Dendritic cell treated with granulocyte-macrophage colony-stimulating factor and Interleukin-4, amounts not matched to agents 40 ng/mL and 50 ng/mL, for 4 days (primary cell): ENCODE measurements around the gene RCOR1.

Source experiments
- H3K27ac Mint-ChIP-seq: one replicate; pipeline ENCODE4 v1.8.0; 2022; ENCODE audit warnings: mild to moderate bottlenecking, mixed read lengths
- H3K27me3 Mint-ChIP-seq: one replicate; pipeline ENCODE4 v1.8.0; 2022; ENCODE audit warnings: mild to moderate bottlenecking, mixed read lengths
- H3K36me3 Mint-ChIP-seq: one replicate; pipeline ENCODE4 v1.8.0; 2022; ENCODE audit warnings: low read depth, mixed read lengths
- H3K4me1 Mint-ChIP-seq: one replicate; pipeline ENCODE4 v1.8.0; 2022; ENCODE audit warnings: low read depth, mixed read lengths
- H3K4me3 Mint-ChIP-seq: one replicate; pipeline ENCODE4 v1.8.0; 2022; ENCODE audit warnings: mild to moderate bottlenecking, moderate library complexity, mixed read lengths
- H3K9me3 Mint-ChIP-seq: one replicate; pipeline ENCODE4 v1.8.0; 2022; ENCODE audit warnings: mixed read lengths
- intact Hi-C: fragments of 100-400 bp; cut with micrococcal nuclease; formaldehyde crosslinking; loops from one replicate; pipeline ENCODE4 v1.15.0; 2022

RCOR1 gene

DNA sequence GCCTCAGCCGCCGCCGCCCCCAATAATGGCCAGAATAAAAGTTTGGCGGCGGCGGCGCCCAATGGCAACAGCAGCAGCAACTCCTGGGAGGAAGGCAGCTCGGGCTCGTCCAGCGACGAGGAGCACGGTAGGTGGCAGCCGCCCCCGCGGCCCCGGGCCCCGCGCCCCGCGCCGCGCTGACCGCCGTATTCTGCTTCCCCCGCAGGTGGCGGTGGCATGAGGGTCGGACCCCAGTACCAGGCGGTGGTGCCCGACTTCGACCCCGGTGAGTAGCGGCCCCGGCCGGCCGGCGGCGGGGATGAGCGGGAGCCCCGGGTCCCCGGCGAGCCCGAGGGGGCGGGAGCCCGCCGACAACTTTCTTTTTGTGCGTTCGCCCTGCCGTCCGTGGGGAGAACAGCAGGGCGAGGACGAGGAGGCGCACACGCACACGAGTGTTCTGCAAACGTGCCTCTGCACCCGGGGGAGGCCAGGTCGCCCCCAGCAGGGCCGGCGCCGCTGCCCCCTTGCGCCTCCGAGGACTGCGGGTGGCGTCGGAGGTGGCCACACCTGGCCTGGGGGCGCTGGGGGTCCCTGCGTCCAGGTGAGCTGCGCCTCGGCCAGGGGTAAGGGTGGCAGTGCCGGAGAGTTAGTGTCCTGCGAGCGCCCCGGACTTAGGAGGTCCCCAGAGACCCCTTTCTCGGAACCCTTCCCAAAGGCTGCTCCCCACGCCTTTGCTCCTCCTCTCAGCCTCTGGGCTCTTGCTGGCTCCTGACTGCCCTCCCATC lies 794 bp downstream of the RCOR1 start:
- no peaks in the 10 kb centered on the region for H3K9me3 Mint-ChIP-seq
- peaks cover 52% of the 10 kb centered on the region for H3K36me3 Mint-ChIP-seq
- H3K27me3 Mint-ChIP-seq: peaks cover 8% of the 10 kb centered on the region
- intact Hi-C loops: loop anchor here (2.0 to 5.0 kb wide), 5 partner anchors 34 to 184 kb away; partner anchors contain the start of gene TRAF3
- H3K27ac Mint-ChIP-seq: peak overlapping the region; percentile 91
- H3K4me1 Mint-ChIP-seq: peaks cover 35% of the 10 kb centered on the region
- H3K4me3 Mint-ChIP-seq: peak overlapping the region; percentile 96

DNA sequence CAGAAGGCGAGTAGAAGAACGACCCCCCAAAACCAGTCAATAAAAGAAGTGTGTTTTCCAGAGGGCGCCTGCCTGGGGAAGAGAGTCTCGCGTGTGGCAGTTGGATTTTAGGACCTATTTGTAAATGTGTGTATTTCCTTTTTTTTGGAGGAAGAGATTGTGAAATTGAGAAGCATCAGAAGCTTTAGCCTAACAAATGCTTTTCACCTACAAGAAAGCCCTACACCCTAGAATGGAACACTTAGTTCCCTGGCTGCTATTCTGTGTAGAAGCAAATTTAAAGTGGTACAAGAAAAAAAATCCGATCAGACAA lies 1.3 kb downstream of the RCOR1 start:
- intact Hi-C loops: loop anchor here (2.0 to 5.0 kb wide), 5 partner anchors 34 to 184 kb away; partner anchors contain the start of gene TRAF3
- peaks cover 8% of the 10 kb centered on the region for H3K27me3 Mint-ChIP-seq
- H3K9me3 Mint-ChIP-seq: no peaks in the 10 kb centered on the region
- peak overlapping the region; percentile 91 for H3K27ac Mint-ChIP-seq
- peaks cover 57% of the 10 kb centered on the region for H3K36me3 Mint-ChIP-seq
- H3K4me1 Mint-ChIP-seq: peaks cover 36% of the 10 kb centered on the region
- peak overlapping the region; percentile 96 for H3K4me3 Mint-ChIP-seq

DNA sequence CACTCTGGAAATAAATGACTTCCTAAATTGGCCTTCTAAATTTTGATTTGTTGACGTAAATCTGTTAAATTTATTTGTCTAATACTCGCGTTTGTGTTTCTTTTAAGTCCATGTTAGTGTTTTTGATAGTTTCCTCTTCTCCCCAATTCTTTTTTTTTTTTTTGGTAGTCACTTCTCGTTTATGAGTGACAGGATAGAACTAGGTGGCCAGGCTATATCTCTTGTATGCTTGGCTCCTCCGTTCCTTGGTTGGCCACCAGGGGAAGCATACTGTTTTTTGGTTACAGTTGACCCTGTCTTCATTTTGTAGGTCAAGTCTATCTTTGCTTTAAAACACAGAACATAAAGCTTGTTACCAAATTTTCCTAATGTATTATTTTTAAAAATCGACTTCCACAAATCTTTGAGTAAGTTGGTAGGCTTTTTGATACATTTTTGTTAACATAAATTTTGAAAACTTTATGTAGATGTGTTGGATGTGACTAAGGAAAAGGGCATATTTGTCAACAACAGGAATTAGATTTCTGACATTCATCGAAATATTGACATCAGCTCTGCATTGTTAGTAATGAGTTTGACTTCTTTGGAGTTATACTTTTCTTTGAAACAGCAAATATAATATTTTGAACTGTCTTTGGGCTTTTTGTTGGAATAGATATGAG lies 2.2 kb downstream of the RCOR1 start:
- Mint-ChIP-seq H3K4me3 (peak overlapping the region; percentile 96), H3K9me3 (no peaks in the 10 kb centered on the region), H3K4me1 (peaks cover 41% of the 10 kb centered on the region), H3K27ac (peak overlapping the region; percentile 91), H3K27me3 (peaks cover 7% of the 10 kb centered on the region), H3K36me3 (peaks cover 66% of the 10 kb centered on the region)
- intact Hi-C loops: loop anchor here (5.0 kb wide), 5 partner anchors 33 to 183 kb away; partner anchors contain the start of gene TRAF3

DNA sequence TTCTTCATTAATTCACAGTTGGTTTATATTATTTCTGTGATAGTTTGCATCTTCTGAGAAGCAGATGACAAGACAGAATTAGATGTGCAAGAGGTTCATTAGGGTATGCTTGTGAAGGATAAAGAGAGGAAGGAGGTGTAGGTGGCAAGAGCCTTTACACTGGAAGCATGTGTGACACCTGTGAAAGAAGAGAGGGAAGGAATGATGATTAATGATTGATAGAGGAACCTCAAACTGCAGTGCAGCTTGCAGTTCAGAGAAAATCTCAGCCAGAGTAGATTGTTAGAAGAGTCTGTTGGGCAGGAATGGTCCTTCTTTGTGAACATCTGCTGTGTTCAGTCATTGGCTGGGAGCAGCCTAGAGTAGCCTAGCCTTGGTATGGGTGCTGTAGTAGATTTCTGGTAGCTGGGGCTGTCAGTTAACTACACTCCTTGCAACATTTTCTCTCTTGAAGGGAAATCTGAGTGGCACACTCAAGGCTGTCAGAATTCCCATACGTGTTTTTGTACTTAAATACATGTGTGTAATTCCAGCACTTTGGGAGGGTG lies 9.0 kb downstream of the RCOR1 start:
- Mint-ChIP-seq H3K36me3 (peaks cover 61% of the 10 kb centered on the region), H3K4me1 (peaks cover 41% of the 10 kb centered on the region), H3K4me3 (no peak overlapping the region), H3K9me3 (no peaks in the 10 kb centered on the region), H3K27ac (no peak overlapping the region), H3K27me3 (no peaks in the 10 kb centered on the region)
- intact Hi-C loops: no loop called here

DNA sequence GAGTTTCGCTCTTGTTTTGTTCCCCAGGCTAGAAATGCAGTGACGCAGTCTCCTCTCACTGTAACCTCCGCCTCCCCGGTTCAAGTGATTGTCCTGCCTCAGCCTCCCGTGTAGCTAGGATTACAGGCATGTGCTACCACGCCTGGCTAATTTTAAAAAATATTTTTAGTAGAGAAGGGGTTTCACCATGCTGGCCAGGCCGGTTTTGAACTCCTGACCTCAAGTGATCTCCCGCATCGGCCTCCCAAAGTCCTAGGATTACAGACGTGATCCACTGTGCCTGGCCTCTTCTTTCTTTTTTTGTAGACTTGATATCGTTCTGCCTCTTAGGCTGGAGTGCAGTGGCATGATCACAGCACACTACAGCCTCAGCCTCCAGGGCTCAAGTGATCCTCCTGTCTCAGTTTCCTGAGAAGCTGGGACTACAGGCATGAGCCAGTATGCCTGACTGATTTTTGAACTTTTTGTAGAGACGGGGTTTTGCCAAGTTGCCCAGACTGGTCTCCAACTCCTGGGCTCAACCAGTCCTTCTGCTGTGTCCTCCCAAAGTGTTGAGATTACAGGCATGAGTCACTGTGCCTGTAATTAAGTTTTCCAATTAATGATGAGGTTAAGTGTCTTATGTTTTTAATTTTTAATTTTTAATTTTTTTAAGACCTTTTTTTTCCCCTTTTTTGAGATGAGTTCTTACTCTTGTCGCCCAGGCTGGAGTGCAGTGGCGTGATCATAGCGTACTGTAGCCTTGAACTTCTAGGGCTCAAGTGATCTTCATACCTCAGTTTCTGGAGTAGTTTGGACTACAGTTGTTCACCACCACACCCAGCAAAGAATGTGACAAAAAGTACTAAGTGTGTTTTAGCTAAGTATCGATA lies 10.2 kb downstream of the RCOR1 start:
- no peaks in the 10 kb centered on the region for H3K9me3 Mint-ChIP-seq
- H3K4me1 Mint-ChIP-seq: peaks cover 39% of the 10 kb centered on the region
- no peak overlapping the region for H3K4me3 Mint-ChIP-seq
- no peaks in the 10 kb centered on the region for H3K27me3 Mint-ChIP-seq
- intact Hi-C loops: no loop called here
- no peak overlapping the region for H3K27ac Mint-ChIP-seq
- peaks cover 56% of the 10 kb centered on the region for H3K36me3 Mint-ChIP-seq

DNA sequence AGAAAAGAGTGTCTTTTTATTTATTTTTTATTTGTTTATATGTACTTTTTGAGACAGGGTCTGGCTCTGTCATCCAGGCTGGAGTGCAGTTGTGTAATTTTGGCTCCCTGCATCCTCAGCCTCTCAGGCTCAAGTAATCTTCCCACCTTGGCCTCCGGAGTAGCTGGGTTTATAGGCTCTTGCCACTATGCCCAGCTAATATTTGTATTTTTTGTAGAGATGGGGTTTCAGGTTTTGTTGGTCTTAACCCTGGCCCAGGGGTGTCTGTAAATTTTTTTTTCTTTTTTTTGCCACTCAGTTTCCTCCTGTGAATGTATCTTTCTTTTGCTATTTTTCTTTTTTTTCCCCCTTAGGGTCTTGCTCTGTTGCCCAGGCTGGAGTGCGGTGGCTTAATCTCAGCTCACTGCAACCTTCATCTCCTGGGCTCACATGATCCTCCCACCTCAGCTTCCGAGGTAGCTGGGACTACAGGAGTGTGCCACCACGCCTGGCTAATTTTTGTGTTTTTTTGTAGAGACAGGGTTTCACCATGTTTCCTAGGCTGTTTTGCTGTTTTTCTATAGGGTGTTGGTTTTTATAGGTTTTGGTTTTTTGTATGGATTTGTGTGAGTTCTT lies 11.0 kb downstream of the RCOR1 start:
- intact Hi-C loops: no loop called here
- H3K9me3 Mint-ChIP-seq: no peaks in the 10 kb centered on the region
- H3K27ac Mint-ChIP-seq: no peak overlapping the region
- H3K36me3 Mint-ChIP-seq: peaks cover 54% of the 10 kb centered on the region
- no peaks in the 10 kb centered on the region for H3K27me3 Mint-ChIP-seq
- peaks cover 39% of the 10 kb centered on the region for H3K4me1 Mint-ChIP-seq
- no peak overlapping the region for H3K4me3 Mint-ChIP-seq

DNA sequence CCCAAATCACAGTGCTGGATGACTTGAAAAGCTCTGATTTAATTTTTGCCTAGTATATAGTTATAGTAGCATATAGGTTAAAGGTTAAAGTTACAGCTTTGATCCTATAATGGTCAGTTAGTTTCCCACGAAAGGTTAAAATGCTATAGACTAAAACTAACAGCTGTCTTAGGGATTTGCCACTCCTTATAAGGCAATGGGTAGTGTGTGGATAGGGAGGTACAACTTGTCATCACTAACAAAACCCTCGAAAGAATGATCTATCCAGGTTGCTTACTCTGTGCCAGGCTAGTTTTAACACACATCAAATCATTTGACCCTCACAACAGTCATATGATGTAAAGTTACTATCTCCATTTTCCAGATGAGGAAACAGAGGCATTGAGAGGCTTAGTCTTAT lies 11.7 kb downstream of the RCOR1 start:
- intact Hi-C loops: no loop called here
- H3K4me1 Mint-ChIP-seq: peaks cover 35% of the 10 kb centered on the region
- H3K27me3 Mint-ChIP-seq: no peaks in the 10 kb centered on the region
- H3K27ac Mint-ChIP-seq: no peak overlapping the region
- H3K9me3 Mint-ChIP-seq: no peaks in the 10 kb centered on the region
- peaks cover 50% of the 10 kb centered on the region for H3K36me3 Mint-ChIP-seq
- no peak overlapping the region for H3K4me3 Mint-ChIP-seq

DNA sequence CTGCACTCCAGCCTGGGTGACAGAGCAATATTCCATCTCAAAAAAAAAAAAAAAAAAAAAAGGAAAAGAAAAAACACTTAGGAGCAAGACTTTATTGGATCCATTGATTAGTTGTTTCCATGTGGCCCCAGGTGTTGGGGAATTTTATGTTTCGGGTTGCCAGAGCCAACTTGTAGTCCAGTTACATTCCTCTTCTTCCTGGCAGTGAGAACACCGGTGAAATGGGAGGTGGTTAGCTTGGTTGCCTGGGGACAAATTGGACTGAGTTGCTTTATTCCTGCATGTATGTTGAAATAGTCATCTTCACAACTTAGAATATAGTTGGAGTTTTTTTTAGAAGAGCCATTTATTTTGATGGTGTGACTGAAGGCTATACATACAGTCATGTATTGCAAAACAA lies 12.6 kb downstream of the RCOR1 start:
- no peak overlapping the region for H3K4me3 Mint-ChIP-seq
- H3K4me1 Mint-ChIP-seq: peaks cover 40% of the 10 kb centered on the region
- no peak overlapping the region for H3K27ac Mint-ChIP-seq
- peaks cover 51% of the 10 kb centered on the region for H3K36me3 Mint-ChIP-seq
- intact Hi-C loops: no loop called here
- H3K27me3 Mint-ChIP-seq: no peaks in the 10 kb centered on the region
- no peaks in the 10 kb centered on the region for H3K9me3 Mint-ChIP-seq

DNA sequence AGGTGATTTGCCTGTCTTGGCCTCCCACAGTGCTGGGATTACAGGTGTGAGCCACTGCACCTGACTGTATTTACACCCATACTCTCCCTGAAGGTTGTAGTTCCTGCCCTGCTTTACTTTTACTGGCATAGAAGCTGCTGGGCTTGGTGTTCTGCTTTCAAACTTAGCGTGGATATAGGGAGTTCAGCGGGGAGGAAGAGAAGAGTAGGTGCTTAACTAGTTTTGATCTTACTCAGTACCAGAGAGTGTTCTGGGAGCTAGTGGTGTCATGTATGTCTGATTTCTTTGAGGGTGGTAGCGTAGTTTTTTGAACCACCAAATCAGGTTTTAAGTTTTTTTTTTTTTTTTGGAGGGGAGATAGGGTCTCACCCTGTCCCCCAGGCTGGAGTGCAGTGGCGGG lies 13.8 kb downstream of the RCOR1 start:
- Mint-ChIP-seq H3K9me3 (no peaks in the 10 kb centered on the region), H3K4me1 (peaks cover 45% of the 10 kb centered on the region), H3K27me3 (no peaks in the 10 kb centered on the region), H3K27ac (no peak overlapping the region), H3K36me3 (peaks cover 47% of the 10 kb centered on the region), H3K4me3 (no peak overlapping the region)
- intact Hi-C loops: no loop called here

DNA sequence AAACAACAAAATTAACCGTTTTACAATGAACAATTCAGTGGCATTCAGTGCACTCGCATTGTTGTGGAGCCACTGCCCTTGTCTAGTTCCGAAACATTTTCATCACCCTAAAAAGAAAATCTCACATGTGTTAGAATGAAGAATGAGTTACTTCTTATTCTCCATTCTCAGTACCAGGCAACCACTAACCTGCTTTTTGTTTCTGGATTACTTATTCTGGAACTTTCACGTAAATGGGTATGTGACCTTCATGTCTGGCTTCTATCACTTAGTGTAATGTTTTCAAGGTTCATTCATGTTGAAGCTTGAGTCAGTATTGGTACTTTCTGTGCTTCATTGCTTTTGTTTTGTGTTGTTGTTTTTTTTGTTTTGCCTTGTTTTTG lies 15.6 kb downstream of the RCOR1 start:
- no peaks in the 10 kb centered on the region for H3K27me3 Mint-ChIP-seq
- no peak overlapping the region for H3K4me3 Mint-ChIP-seq
- intact Hi-C loops: no loop called here
- no peaks in the 10 kb centered on the region for H3K9me3 Mint-ChIP-seq
- peaks cover 41% of the 10 kb centered on the region for H3K4me1 Mint-ChIP-seq
- no peak overlapping the region for H3K27ac Mint-ChIP-seq
- peaks cover 39% of the 10 kb centered on the region for H3K36me3 Mint-ChIP-seq

DNA sequence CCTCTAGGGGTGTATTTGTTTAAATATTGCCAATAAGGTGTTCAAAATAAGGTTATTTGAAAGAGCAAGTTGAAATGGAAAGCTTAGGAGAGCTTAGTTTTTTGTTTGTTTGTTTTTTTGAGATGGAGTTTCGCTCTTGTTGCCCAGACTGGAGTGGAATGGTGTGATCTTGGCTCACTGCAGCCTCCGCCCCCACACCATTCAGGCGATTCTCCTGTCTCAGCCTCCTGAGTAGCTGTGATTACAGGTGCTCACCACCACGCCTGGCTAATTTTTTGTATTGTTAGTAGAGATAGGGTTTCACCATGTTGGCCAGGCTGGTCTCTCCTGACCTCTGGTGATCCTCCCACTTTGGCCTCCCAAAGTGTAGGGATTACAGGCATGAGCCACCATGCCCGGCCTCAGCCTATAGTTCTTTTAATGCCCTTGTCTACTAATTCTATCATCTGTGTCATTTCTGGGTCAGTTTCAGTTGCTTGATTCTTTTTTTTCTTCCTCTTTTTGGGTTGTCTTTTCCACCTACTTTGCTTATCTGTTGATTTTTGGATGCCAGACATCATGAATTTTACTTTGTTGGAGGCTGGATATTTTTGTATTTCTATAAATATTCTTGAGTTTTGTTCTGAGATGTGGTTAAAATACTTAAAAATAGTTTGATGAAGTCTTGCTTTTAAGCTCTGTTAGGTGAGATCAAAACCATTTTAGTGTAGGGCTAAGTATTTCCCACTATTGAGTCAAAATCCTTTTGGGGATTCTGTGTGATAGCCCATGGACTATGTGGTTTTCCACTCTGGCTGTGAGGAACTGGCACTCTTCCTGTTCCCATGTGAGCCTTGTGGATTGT lies 18.7 kb downstream of the RCOR1 start:
- Mint-ChIP-seq H3K36me3 (peaks cover 36% of the 10 kb centered on the region), H3K9me3 (no peaks in the 10 kb centered on the region), H3K4me1 (peaks cover 31% of the 10 kb centered on the region), H3K4me3 (no peak overlapping the region), H3K27me3 (no peaks in the 10 kb centered on the region), H3K27ac (peak overlapping the region; percentile 63)
- intact Hi-C loops: no loop called here

DNA sequence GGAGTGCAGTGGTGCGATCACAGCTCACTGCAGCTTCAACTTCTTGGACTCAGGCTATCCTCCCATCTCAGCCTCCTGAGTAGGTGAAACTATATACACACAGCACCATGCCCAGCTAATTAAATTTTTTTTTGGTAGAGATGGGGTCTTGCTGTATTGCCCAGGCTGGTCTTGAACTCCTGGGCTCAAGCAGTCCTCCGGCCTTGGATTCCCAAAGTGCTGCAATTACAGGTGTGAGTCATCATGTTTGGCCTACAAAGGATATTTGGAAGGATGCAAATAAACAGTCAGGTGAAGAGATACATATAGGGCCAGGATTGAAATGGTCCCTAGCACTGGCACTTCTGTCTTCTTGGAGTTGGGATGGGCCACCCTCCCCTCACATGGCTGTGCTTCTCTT lies 23.9 kb downstream of the RCOR1 start:
- Mint-ChIP-seq H3K4me1 (peaks cover 53% of the 10 kb centered on the region), H3K27ac (no peak overlapping the region), H3K4me3 (no peak overlapping the region), H3K36me3 (peaks cover 17% of the 10 kb centered on the region), H3K9me3 (no peaks in the 10 kb centered on the region), H3K27me3 (no peaks in the 10 kb centered on the region)
- intact Hi-C loops: no loop called here

DNA sequence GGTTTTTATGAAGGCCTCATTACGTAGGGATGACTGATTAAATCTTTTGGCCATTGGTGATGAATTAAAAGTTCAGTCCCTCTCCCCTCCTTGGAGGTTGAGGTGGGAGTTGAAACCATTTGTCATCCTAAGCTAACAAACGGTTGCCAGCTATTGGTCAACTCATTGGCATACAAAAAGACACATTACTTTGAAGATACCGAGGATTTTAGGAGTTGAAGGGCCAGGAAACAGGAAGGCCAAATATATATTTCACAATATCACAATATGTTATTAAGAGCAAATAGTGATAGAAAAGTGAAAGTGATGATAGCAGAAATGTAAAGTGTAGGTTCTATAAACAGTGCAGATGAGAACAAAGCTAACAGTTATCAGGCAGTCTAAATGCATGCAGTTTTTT lies 24.4 kb downstream of the RCOR1 start:
- Mint-ChIP-seq H3K27me3 (no peaks in the 10 kb centered on the region), H3K9me3 (no peaks in the 10 kb centered on the region), H3K27ac (no peak overlapping the region), H3K36me3 (peaks cover 17% of the 10 kb centered on the region), H3K4me1 (peaks cover 53% of the 10 kb centered on the region), H3K4me3 (no peak overlapping the region)
- intact Hi-C loops: no loop called here
